Inflammatory macrophage (primary cell): ENCODE results near the gene C6orf163.
"Not testable (repeated sequence)": the region's sequence is repeated elsewhere in the genome, so short reads cannot be mapped to it uniquely, and the experiment has no call there.

Experiments used
- DNase-seq, 2 donors: peaks; one replicate each; pipeline ENCODE4 v3.0.0-alpha.2; 2020 to 2022
- total RNA-seq, 18 experiments: gene quantifications; one replicate each; lab custom pipeline; 2026; ENCODE audit warnings: mixed read lengths in 6 of 18, inconsistent platforms in 2 of 18; lab: John Stamatoyannopoulos, UW

Gene C6orf163
- 0.20 to 2.5 (median 0.98) reads per million in 18 experiments for total RNA-seq

DNA sequence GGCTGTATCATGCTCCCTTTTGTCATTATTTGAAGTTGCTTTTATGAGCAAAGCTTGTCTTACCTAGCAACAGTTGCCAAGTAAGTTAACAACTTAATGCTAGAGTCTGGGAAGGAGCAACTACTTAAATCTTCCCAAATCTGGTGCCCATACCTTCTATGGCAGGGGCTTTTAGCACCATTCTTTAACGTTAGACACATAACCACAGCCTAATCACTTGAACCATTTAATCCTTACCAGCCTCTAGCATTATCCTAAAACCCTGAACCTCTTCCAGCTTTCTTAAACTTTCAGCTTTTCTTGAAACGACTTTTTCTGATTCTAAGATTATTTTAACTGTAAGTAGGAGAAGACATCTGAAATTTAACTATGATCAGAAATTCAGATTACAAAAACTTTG lies at the start of gene C6orf163:
Gene C6orf163 (plus strand): TSS at position 83 of the 400 bp plus-strand sequence. CDS start 287 bp downstream, at position 370.
- DNase-seq: no peak

DNA sequence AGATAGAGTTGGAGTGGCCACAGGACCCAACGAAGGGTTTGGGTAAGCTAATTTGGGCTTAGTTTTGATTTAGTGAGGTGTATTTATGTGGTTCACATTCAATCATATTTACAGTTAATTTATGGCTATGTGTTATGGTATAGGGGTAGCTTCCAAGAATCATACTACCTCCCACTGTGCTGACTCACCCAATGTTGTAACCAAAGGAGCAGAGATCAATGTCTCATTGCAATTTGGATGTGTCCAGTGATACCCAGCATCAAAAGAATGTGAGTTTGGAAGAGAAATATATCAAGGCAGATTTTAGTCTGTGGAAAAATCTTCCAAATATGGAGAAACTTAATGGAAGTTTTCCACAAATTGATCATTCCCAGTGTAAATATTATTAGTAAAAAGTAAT lies 47.5 kb upstream of the C6orf163 start:
- DNase-seq: no peak

DNA sequence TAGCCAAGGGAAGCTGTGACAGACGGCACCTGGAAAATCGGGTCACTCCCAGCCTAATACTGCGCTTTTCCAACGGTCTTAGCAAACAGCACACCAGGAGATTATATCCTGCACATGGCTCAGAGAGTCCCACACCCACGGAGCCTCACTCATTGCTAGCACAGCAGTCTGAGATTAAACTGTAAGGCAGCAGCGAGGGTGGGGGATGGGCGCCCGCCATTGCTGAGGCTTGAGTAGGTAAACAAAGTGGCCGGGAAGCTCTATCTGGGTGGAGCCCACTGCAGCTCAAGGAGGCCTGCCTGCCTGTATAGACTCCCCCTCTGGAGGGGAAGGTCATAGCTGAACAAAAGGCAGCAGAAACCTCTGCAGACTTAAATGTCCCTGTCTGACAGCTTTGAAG lies 43.3 kb upstream of the C6orf163 start:
- not testable (repeated sequence) for DNase-seq

DNA sequence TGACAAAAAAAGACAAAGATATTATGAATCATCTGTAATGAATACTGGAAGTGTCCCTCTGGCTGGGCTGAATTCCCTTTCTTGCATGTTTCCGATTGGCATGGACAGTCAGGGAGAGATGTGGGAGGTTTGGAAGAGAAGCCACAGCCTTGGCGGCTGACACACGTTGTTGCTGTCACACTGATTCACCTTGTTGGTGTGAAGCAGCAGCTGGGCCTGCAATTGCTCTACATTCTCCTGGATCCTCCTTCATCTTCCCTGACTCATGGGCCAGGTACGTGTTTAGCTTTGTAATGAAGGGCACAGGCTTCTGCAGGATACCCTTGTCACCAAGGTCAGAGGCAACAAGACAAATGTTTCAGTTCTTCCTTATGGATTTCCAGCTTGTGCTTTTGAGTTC lies 35.6 kb upstream of the C6orf163 start:
- DNase-seq: no peak

DNA sequence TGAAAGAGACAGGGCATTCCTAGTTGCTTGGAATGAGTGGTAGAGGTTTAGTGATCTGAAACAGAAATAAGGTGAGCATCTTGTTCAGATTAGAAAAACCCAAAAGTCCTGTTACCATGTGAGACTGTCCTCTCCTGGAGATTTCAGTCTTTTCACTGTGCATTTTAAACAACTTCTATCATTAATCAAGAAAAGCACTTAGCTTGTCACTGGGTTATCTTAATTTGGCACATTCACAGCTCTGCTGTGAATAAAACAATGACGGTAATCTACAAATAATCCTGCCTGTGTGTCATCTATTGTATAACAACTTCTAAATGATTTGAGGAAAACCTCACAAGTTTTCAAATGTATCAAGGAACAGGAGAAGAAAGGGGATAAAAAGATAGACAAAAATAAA lies 31.8 kb upstream of the C6orf163 start:
- DNase-seq: no peak

DNA sequence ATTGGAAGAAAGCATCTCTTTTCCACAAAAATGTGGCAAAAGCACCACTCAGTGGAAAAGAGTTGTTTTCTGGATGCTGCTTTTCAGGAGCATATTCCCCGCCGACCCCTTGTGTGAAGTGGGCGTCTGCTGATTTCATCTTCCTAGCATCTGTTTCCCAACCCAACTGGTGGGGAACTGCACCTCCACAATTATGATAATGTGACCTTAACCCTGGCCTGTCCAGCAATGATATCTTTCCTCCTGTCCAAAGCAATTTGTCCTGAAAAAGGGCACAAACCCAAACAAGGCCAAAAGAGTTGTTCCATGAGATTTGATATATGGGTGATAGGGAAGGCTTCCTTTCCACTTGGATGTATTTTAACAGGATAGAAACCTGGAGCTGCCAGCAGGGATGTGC lies 29.5 kb upstream of the C6orf163 start:
- no peak for DNase-seq

DNA sequence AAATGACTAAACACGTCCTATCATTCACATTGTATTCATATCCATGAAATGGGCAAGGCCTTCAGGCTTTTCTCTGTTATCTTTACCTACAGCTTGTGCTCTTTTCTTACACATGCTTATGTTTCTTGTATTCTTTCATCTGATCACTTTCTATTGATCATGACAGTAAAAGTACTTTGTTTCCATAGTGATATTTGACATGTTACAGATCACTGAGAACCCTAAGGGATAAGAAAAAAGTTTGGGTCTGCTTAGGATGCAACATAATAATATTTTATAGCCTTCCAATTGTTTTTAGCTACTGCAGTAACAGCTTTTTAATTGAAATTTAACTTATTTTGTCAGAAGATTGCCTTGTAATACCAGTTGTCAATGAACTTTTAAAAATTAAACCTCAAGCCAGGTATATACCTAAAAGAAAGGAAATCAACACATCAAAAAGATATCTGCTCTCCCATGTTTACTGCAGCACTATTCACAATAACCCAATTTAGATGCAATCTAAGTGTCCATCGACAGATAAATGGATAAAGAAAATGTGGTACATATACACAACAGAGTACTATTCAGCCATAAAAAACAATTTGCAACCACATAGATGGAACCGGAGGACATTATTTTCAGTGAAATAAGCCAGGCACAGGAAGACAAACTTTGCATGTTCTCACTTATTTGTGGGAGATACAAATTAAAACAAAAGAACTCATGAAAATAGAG lies 25.2 kb upstream of the C6orf163 start:
- no peak for DNase-seq

DNA sequence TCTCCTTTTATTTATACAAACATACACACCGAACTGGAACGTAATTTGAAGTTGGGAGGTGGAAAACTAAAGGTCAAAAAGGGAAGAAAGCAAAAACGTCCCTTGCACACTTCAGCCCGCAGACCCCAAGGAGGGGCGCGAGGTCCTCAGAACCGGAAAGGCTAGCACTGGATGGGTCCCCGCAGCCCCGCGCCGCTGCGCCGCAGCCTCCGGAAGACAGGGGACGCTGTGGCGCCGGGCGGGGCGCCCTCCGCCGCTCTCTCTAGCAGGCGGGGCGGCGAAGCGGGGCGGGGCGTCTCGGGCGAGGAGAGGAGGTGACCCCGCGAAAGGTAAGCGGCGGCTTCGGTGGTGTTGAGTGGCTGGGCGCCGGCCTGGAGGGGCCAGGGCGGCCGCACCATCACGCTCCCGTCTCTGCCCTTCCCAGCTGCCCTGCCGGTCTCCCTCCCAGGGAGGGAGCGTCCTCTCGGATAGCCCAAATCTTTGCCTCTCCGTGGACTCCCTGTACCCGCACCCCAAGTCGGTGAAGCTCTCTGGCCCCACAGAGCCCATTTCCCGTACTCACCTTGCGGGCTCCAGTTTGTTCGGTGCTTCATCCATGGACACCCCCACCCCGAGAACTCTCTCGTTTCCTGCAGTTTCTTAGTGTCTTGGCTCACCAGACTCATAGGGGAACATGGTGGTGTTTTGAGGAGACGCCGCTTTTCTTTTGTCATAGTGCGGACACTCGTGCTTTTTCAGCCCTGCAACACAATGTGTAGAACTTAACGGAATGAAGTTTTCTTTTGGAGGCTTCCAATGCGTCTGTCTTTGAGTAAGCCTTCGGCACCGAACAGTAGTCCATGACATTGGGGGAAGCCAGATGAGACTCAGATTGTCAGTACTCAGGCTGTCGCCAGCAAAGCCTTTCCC lies 22.1 kb upstream of the C6orf163 start, which contains the start of gene SMIM8:
Gene SMIM8 (plus strand): TSS at position 285 of the 909 bp plus-strand sequence. CDS start 14,444 bp downstream, outside the sequence.
- DNase-seq: peak; percentile 70 to 76

DNA sequence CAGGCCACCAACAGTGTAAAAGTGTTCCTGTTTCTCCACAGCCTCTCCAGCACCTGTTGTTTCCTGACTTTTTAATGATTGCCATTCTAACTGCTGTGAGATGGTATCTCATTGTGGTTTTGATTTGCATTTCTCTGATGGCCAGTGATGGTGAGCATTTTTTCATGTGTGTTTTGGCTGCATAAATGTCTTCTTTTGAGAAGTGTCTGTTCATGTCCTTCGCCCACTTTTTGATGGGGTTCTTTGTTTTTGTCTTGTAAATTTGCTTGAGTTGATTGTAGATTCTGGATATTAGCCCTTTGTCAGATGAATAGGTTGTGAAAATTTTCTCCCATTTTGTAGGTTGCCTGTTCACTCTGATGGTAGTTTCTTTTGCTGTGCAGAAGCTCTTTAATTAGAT lies 20.7 kb upstream of the C6orf163 start:
- DNase-seq: not testable (repeated sequence)

DNA sequence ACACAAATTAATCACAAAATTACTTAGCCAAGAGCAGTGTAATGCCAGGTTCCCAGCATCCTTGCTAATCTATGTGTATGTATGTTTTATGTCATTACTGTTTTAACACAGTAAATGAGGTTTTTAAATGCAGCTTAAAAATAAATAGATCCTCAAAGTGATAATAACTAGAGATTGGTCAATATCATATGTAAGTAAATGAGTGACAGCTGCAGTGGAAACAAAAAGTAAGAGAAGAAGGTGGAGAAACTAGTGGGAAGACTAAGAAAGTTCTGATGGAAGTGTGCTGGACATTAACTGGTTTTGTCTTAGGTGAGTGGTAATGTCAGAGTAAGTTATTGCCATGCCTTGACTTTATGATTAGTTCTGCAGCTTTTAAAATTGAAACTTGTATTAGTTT lies 13.7 kb upstream of the C6orf163 start:
- no peak for DNase-seq

DNA sequence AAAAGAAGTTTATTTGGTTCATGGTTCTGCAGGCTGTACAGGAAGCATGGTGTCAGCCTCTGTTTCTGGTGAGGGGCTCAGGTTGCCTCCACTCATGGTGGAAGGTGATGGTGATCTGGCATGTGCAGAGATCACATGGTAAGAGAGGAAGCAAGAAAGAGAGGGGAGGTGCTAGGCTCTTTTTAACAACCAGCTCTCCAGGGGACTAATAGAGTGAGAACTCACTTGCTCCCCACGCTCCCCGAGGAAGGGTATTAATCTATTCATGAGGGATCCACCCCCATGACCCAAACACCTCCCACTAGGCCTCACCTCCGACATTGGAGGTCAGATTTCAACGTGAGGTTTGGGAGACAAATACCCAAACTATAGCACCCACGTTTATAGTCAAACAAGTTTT lies 11.6 kb upstream of the C6orf163 start:
- no peak for DNase-seq

DNA sequence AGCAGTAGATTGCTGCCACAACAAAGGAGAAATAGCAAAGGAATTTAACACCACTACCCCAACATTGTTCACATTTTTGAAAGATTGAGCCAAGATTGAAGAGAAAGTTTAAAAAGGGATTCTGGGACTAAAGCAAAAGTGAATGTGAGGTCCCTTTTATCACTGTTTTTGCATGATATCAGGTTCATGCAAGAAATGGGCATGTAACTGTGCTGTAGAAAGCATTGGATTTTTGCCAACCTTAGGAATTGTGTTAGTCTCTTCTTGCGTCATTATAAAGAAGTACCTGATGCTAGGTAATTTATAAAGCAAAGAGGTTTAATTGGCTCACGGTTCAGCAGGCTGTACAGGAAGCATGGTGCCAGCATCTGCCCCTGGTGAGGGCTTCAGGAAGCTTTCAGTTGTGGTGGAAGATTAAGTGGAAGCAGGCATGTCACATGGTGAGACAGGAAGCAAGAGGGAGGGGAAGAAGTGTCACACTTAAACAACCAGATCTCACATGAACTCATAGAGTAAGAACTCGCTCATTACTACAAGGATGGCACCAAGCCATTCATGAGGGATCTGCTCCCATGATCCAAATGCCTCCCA lies 10.9 kb upstream of the C6orf163 start:
- peak; percentile 8 to 11 for DNase-seq

DNA sequence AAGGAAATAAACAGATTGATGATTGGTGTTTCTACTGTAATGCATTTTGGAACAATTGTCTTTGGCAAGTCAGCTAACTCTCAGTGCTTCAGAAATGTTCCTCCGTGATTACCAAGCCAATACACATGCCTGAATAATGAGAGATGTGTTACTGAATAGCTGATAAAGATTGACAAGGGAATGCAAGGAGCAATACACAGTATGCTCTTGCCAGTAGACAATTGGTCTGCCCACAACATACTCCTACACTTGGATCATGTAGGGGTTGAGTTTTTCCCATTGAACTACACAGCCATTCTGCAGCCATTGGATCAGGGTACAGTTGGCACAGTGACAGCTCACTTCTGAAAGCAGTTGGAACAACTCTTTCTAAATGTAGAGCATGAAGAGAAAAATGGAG lies 9.9 kb upstream of the C6orf163 start:
- no peak for DNase-seq

DNA sequence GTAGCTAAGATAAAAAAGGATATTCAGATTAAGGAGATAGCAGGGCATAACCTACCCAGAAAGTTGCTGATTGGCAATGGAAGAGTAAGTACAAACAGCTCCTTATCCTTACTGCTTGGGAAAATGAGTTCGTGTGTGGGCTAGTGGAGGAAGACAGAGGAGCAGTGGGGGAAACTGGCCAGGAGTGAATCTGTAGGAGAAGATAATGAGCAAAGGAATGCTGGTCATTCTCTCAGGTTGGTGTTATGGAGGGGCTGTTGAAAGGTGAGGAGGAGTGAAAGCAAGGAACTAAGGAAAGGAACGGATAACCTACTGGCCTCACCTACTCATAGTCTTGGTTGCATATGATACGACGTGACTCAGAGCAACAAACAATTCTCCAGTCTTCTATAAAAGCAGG lies 8.2 kb upstream of the C6orf163 start:
- DNase-seq: no peak

DNA sequence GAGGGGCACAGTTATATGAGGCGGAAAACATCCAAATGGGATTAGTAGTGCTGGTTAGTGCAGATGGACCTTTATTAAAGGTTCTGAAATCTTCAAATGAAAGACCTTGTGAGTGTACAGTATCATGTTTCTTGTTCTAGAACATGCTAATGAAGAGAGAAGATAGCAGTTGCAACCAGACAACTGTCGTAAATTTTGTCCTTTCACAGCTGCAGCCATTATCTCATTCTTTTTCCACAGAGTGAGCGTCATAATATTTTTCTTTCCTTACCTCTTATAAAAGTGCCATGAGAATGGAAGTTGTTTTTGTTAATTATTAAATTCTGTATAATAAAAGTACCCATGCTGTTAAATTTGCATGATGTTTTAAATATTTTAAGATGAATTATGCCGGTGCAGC lies 4.4 kb upstream of the C6orf163 start:
- no peak for DNase-seq

DNA sequence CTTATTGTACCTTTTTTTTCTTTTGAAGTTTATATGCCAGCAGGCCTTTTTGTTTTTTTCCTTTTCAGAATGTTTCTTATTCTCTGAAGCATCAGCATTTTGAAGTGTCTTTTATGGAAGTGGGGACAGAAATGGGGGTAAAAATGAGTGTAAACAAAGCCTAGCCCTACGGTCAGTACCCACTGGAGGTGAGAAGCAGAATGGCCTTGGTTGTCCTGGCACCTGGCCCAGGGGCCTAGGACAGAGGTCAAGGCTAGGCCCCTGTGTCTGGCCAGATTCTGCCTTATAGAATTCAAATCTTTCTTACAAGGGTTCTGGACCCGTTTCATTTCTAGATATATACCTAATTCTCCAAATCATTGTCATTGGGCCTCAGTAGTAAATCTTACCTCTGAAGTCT lies 3.5 kb upstream of the C6orf163 start:
- DNase-seq: no peak

DNA sequence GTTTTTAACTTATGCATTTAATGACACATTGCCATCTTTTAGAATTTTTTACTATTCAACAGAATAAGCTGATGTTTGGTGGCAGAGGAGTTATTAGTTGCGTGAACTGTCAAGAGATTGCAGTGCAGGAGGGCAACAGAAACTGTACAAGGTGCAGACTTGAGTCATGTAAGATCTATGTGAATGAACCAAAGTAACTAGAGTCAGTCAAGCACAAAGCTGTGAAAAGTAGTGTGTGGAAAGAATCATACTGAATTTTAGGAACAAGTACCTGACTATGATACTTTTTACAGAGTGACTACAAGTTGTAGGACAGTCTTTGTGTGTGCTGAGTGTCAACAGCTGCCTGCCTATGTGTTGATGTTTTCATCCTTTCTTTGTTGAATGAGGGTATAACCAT lies 2.7 kb upstream of the C6orf163 start:
- no peak for DNase-seq

DNA sequence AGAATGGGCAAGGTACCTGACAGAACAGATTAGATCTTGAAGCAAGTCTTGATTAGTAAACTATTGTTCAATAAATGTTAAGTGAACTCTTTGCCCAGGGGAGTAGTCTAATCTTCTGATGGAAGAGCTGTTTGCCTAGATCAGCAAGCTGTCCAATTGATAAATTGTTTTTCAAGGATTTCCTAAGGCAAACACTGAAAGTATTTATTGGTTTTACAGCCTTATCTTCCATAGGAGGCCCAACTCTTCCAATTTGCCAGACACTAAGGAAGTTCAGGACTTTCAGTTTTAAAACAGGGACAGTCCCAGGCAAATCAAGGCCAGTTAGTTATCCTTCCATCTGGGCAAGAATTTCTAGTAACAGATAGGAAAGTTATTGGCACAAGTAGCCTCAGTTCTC lies 1.8 kb upstream of the C6orf163 start:
- no peak for DNase-seq

DNA sequence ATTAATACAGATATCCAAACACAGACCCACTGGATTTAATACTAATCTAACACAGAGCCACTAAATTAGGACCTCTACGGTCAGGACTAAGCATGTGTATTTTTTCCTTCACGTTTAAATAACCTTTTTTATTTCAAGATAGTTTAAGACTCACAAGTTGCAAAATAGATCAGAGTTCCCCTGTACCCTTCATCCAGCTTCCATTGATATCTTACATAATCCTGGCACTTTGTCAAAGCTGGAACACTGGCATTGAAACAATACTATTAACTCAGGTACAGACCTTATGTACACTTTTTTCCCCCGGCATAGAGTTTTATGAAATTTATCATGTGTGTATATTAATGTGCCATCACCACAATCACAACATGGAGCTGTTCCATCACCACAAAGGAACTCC lies 2.1 kb downstream of the C6orf163 start:
- DNase-seq: no peak

DNA sequence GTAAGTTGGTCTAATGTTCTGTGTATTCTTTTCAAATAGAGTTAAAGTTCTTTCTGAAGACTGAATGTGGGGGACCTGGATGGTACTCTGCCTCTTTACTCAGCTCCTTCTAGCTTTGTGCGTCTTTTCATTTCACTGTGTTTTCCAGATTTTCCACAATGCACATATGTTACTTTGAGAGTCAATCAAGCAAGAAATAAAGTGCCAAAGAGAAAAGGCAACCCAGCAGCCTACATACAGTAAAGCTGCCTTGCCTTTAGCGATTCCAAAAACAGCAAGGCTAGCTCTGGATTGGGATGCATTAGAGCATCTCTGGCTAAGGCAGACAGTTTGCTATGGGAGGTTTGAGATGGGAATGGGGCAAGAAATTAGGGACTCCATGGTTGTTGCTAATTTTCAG lies 5.3 kb downstream of the C6orf163 start:
- DNase-seq: no peak

DNA sequence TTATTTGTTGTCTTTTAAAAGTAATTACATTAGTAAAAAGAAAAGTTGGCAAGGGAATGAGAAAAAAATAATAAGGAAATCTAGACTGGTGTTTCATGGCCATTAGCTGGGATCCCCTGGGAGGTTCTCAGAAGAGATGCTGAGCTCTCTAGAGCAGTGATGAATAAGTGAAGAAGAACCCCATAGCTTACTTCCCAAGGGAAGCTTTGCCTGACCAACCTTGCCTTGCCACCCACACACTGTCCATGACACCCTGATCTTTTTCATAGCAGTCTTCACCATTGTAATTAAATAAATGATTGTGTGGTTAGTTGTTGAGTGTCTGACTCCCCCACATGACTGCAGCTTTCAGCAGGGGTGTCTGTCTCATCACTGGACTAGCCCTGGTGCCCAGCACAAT lies 5.9 kb downstream of the C6orf163 start:
- DNase-seq: no peak

DNA sequence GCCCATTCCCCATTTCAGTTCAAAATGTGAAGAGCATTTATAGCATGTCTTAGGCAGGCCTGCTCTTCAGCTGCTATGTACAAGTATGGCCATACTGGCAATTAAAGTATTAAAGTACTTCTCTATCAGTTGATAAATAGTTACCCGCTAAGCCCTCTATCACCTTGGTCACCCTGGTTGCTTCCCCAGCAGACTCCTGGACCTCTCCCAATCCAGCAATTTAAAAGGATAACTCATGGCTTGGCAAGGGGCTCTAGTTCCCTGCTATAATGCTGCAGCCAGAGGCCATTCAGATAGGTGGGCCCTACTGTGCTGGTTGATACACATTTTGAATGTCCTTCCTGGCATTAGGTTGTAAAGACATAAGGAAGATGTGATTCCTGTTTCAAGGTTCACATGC lies 7.0 kb downstream of the C6orf163 start:
- no peak for DNase-seq

DNA sequence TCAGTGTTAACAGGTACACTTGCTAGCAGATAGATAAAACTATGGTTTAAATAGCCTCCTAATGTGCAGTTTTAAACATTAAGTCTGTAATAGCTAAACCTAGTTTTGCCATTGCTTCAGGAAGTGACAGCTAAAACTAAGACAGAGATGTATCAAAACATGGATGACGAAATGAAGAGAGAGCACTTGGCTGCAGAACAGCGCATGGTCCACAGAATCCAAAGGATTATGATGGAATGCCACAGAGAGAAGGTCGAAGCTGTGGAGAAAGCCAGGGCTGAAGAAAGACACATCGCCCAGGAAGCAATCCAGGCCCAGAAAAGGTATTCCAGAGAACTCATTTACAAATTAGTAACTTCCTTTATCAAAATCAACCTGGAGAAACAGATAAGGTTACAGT lies 11.6 kb downstream of the C6orf163 start:
- no peak for DNase-seq
